Measurements from ENCODE around the gene CLOCK.

DNA sequence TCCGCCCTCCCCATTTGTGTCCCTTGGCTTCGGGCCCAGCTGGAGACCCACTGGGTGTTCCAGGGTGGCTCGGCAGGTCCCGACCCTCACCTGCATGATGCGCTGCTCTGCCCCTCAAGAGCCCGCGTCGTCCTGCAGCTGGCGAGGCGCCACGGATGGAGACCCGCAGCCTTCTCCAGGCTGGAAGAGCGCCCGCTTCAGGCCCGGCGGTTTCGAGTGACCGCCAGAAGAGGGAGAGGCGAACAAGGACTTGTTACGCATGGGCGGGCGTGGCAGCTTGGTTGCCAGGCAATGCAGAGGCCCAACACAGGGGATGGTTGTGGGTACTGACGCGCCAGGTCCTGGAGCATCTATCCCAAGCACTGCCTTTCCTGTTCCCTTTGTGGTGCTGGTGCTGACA, 45.3 kb upstream of the CLOCK start, which contains the start of gene PDCL2:
- TF ChIP-seq CTCF (IDR thresholded peaks at IDR 0.05) (no peak), EP300 (IDR thresholded peaks at IDR 0.05) (no peak)

Data from esophagus muscularis mucosa (tissue), 3 donors.